Testis (tissue), 3 donors: ENCODE measurements around the gene ADAMTS18. TPM values are rescaled to one million over a fixed set of nuclear protein-coding genes. Genes with fewer than 3 reads are reported as not detected.

ENCODE experiments used
- DNase-seq: peaks from one replicate; pipeline ENCODE4 v3.0.0-alpha.2; 2019
- H3K27ac ChIP-seq, 2 donors: fragments of 200-600 bp; sonication (generic); one replicate each; pipeline ENCODE4 v1.5.1; 2019
- H3K27me3 ChIP-seq: fragments of 200-600 bp; sonication (generic); one replicate; pipeline ENCODE4 v1.5.1; 2019
- H3K36me3 ChIP-seq: fragments of 200-600 bp; sonication (generic); one replicate; pipeline ENCODE4 v1.5.1; 2017; ENCODE audit warnings: low read depth; ENCODE audit errors: missing control alignments
- H3K4me1 ChIP-seq: fragments of 200-600 bp; sonication (generic); one replicate; pipeline ENCODE4 v1.5.1; 2019
- H3K4me3 ChIP-seq, 2 donors: fragments of 200-600 bp; sonication (generic); one replicate each; pipeline ENCODE4 v1.5.1; 2017 to 2019
- H3K9me3 ChIP-seq: fragments of 200-600 bp; sonication (generic); one replicate; pipeline ENCODE4 v1.5.1; 2017
- CTCF ChIP-seq, 3 experiments: fragments of 450-650 bp in 2 of 3; fragments of 200-600 bp in 1 of 3; sonication (generic) in 1 of 3; IDR thresholded peaks; one replicate each; pipeline ENCODE4 v1.5.1; 2016 to 2019; ENCODE audit warnings: antibody characterized with exemption in 3 of 3, mild to moderate bottlenecking in 2 of 3, moderate library complexity in 1 of 3
- POLR2A ChIP-seq: fragments of 450-650 bp; IDR thresholded peaks from one replicate; pipeline ENCODE4 v1.6.1; 2017; ENCODE audit warnings: antibody characterized with exemption, mild to moderate bottlenecking, moderate library complexity
- WGBS, 2 donors: methylation state at CpG; one replicate each; pipeline ENCODE4 v1.1.5; 2018; 5-methylcytosine and 5-hydroxymethylcytosine counted together
- intact Hi-C: fragments of 100-400 bp; cut with DNase I; formaldehyde crosslinking; loops from one replicate; pipeline ENCODE4 v1.15.1; 2023; ENCODE audit warnings: low total_unique reads
- polyA plus RNA-seq: library from polyadenylated mRNA; stranded (reverse); fragments of 350-450 nt; fragmentation: Illumina TruSeq; extraction: RNeasy Lipid Tissue Mini Kit (QIAGEN cat#74804); gene quantifications from one replicate; pipeline ENCODE4 v1.2.3, GENCODE V29; 2014; ENCODE audit warnings: low read depth, low replicate concordance; ENCODE audit not compliant: insufficient read depth
- total RNA-seq, 2 donors: library from RNA; depleted of rRNA; stranded (reverse); fragments of >200 nt; gene quantifications; one replicate each; pipeline ENCODE4 v1.2.3, GENCODE V29; 2016

Gene ADAMTS18
- total and polyA plus RNA-seq, 3 donors from 2014 or later, result 0.65 to 3.4 (median 1.1) TPM

GRCh38 chr16:77302249-77302648, 132.6 kb downstream of the ADAMTS18 start:
- 85 to 97% methylated on average over 5 of the region's 5 CpGs for WGBS, 2 donors
- H3K36me3 ChIP-seq, result no peaks in the 10 kb centered on the region
- no peaks in the 10 kb centered on the region for H3K4me1 ChIP-seq
- TF ChIP-seq POLR2A (no peak), CTCF (IDR thresholded peaks at IDR 0.05) (no peak)
- DNase-seq, result no peak
- H3K9me3 ChIP-seq, result no peaks in the 10 kb centered on the region
- H3K4me3 ChIP-seq, result no peak overlapping the region
- intact Hi-C loops, result no loop called here
- H3K27me3 ChIP-seq, result no peaks in the 10 kb centered on the region
- no peak overlapping the region for H3K27ac ChIP-seq

GRCh38 chr16:77300256-77300655, 134.6 kb downstream of the ADAMTS18 start:
- no peaks in the 10 kb centered on the region for H3K27me3 ChIP-seq
- no peak overlapping the region for H3K27ac ChIP-seq
- H3K9me3 ChIP-seq, result no peaks in the 10 kb centered on the region
- 71 to 77% methylated on average over 3 of the region's 3 CpGs for WGBS, 2 donors
- TF ChIP-seq CTCF (IDR thresholded peaks at IDR 0.05), result no peak
- no peak for TF ChIP-seq POLR2A
- DNase-seq, result no peak
- H3K36me3 ChIP-seq, result no peaks in the 10 kb centered on the region
- intact Hi-C loops, result no loop called here
- H3K4me1 ChIP-seq, result no peaks in the 10 kb centered on the region
- H3K4me3 ChIP-seq, result no peak overlapping the region

DNA sequence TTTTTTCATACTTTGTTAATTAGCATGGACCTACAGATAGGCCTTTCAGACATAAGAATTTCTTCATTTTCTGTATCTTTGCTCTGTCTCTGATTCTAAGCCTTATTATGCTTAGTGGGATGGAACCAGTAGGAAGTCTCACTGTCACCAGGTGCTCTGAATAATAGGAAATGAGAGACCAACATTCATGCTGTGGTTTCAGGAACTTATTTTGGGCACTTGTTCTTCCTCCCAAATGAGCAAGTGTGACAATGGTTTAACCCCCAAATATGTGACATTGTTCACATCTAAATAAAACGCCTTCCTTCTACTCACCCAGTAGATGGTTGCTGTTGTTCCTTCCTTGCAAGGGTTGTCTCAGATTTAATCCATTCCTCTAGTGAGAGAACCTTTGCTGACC, 135.4 kb downstream of the ADAMTS18 start:
- no peaks in the 10 kb centered on the region for H3K36me3 ChIP-seq
- H3K27me3 ChIP-seq, result no peaks in the 10 kb centered on the region
- H3K9me3 ChIP-seq, result no peaks in the 10 kb centered on the region
- H3K27ac ChIP-seq, result no peak overlapping the region
- H3K4me1 ChIP-seq, result no peaks in the 10 kb centered on the region
- TF ChIP-seq POLR2A (no peak), CTCF (IDR thresholded peaks at IDR 0.05) (no peak)
- H3K4me3 ChIP-seq, result no peak overlapping the region
- 89 to 95% methylated on average over 1 of the region's 1 CpG for WGBS, 2 donors
- intact Hi-C loops, result no loop called here
- no peak for DNase-seq

DNA sequence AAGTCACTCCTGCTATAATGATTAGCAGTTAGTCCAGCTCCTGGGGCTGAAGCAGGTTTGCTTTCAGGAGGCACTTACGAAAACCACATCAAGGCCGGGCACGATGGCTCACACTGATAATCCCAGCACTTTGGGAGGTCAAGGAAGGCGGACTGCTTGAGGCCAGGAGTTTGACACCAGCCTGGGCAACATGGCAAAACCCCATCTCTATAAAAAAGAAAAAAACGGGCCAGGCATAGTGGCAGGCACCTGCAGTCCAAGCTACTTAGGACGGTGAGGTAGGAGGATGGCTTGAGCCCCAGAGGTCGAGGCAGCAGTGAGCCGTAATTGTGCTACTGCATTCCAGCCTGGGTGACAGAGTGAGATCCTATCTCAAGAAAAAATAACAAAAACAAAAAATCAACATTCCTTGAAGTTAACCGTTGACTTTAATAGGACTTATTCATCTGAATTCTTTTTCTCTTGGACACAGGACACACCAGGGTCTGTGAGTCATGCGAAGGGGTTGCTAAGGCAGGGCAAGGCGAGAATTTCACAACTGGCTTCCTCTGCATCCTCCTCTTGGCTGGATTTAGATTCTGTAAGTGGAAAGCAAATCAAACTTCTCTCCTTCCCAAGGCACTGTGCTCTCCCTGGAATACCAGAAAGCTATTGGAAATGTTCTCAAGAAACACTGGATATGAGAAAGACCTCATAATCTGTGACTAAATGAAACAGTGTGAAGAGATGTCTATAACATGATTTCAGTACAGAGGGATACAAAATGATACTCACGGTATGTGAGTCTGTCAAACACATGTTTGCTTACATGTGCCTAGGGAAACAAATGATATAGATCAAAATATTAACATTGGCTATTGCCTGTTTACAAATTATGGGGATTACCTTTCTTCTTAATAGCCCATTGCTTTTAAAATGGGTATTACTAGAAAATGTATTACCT, 136.1 kb downstream of the ADAMTS18 start:
- no peak overlapping the region for H3K27ac ChIP-seq
- no peak overlapping the region for H3K4me3 ChIP-seq
- 54 to 57% methylated on average over 12 of the region's 12 CpGs for WGBS, 2 donors
- no peak for DNase-seq
- intact Hi-C loops, result no loop called here
- no peaks in the 10 kb centered on the region for H3K27me3 ChIP-seq
- no peaks in the 10 kb centered on the region for H3K9me3 ChIP-seq
- no peaks in the 10 kb centered on the region for H3K36me3 ChIP-seq
- H3K4me1 ChIP-seq, result no peaks in the 10 kb centered on the region
- no peak for TF ChIP-seq POLR2A
- TF ChIP-seq CTCF (IDR thresholded peaks at IDR 0.05), result no peak

- Histone ChIP-seq H3K4me3 (no peak overlapping the region), H3K4me1 (no peaks in the 10 kb centered on the region), H3K27me3 (no peaks in the 10 kb centered on the region), H3K36me3 (no peaks in the 10 kb centered on the region), H3K27ac (no peak overlapping the region), H3K9me3 (no peaks in the 10 kb centered on the region)
- DNase-seq, result no peak
- WGBS, 2 donors, result 81 to 85% methylated on average over 5 of the region's 5 CpGs
- no peak for TF ChIP-seq CTCF (IDR thresholded peaks at IDR 0.05)
- no peak for TF ChIP-seq POLR2A
- intact Hi-C loops, result no loop called here
Measured at GRCh38 chr16:77297996-77298395, 136.8 kb downstream of the ADAMTS18 start.
